ENCODE results near the gene GPATCH1. TPM values are rescaled to one million over a fixed set of nuclear protein-coding genes. Genes with fewer than 3 reads are reported as not detected.

The GPATCH1 gene
- total RNA-seq, 6 experiments from 2014 or later = 5.9 to 7.8 (median 7.0) TPM

DNA sequence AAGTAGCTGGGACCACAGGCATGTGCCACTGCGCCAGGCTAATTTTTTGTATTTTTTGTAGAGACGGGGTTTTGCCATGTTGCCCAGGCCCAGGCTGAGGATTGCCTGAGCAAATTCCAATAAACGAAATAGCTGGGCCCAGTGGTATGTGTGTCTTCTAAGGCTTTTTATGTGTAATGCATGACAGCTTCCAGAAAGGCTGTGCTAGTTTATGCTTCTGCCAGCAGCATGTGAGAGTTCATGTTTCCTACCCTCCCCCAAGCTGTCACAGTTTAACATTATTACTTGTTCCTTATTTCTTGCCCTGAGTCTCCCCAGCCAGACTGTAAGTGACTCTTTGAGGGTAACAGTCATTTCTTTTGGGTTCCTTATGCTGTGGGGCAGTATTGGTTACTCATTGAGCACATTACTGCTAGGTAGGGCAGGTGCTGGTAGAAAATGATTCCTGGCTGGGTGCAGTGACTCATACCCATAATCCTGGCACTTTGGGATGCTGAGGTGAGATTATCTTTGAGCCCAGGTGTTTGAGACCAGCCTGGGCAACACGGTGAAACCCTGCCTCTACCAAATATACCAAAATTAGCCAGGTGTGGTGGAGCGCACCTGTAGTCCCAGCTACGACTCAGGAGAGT, 13.6 kb downstream of the GPATCH1 start:
- Mint-ChIP-seq H3K9me3 (no peaks in the 10 kb centered on the region), H3K27me3 (ENCODE audit: insufficient read depth) (no peaks in the 10 kb centered on the region), H3K4me1 (ENCODE audit: low read depth) (peaks cover 9% of the 10 kb centered on the region), H3K36me3 (ENCODE audit: low read depth) (peaks cover 25% of the 10 kb centered on the region), H3K27ac (no peak overlapping the region), H3K4me3 (no peak overlapping the region)
- TF ChIP-seq, protein P1, sequence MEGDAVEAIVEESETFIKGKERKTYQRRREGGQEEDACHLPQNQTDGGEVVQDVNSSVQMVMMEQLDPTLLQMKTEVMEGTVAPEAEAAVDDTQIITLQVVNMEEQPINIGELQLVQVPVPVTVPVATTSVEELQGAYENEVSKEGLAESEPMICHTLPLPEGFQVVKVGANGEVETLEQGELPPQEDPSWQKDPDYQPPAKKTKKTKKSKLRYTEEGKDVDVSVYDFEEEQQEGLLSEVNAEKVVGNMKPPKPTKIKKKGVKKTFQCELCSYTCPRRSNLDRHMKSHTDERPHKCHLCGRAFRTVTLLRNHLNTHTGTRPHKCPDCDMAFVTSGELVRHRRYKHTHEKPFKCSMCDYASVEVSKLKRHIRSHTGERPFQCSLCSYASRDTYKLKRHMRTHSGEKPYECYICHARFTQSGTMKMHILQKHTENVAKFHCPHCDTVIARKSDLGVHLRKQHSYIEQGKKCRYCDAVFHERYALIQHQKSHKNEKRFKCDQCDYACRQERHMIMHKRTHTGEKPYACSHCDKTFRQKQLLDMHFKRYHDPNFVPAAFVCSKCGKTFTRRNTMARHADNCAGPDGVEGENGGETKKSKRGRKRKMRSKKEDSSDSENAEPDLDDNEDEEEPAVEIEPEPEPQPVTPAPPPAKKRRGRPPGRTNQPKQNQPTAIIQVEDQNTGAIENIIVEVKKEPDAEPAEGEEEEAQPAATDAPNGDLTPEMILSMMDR (IDR thresholded peaks at IDR 0.05) = no peak
- no peak for DNase-seq

- no peak overlapping the region for H3K4me3 Mint-ChIP-seq
- TF ChIP-seq, protein P1 (IDR thresholded peaks at IDR 0.05) = no peak
- H3K4me1 Mint-ChIP-seq (ENCODE audit: low read depth) = peaks cover 9% of the 10 kb centered on the region
- no peaks in the 10 kb centered on the region for H3K9me3 Mint-ChIP-seq
- peaks cover 22% of the 10 kb centered on the region for H3K36me3 Mint-ChIP-seq (ENCODE audit: low read depth)
- H3K27me3 Mint-ChIP-seq (ENCODE audit: insufficient read depth) = no peaks in the 10 kb centered on the region
- no peak overlapping the region for H3K27ac Mint-ChIP-seq
- no peak for DNase-seq
These were observed 15.0 kb downstream of the GPATCH1 start for GRCh38 chr19:33096005-33096404.

- TF ChIP-seq, protein P1 (IDR thresholded peaks at IDR 0.05) = no peak
- peak overlapping the region; percentile 52 for H3K27ac Mint-ChIP-seq
- DNase-seq = no peak
- H3K27me3 Mint-ChIP-seq (ENCODE audit: insufficient read depth) = no peaks in the 10 kb centered on the region
- H3K9me3 Mint-ChIP-seq = no peaks in the 10 kb centered on the region
- no peak overlapping the region for H3K4me3 Mint-ChIP-seq
- H3K36me3 Mint-ChIP-seq (ENCODE audit: low read depth) = peaks cover 26% of the 10 kb centered on the region
- H3K4me1 Mint-ChIP-seq (ENCODE audit: low read depth) = peaks cover 9% of the 10 kb centered on the region
These were observed 17.1 kb downstream of the GPATCH1 start for GRCh38 chr19:33098055-33098534.

GRCh38 chr19:33100894-33101644, 20.1 kb downstream of the GPATCH1 start:
- Mint-ChIP-seq H3K36me3 (ENCODE audit: low read depth) (peaks cover 26% of the 10 kb centered on the region), H3K27me3 (ENCODE audit: insufficient read depth) (no peaks in the 10 kb centered on the region)

GRCh38 chr19:33102893-33103292, 21.9 kb downstream of the GPATCH1 start:
- Mint-ChIP-seq H3K36me3 (ENCODE audit: low read depth) (peaks cover 23% of the 10 kb centered on the region), H3K27me3 (ENCODE audit: insufficient read depth) (no peaks in the 10 kb centered on the region), H3K4me3 (no peak overlapping the region), H3K9me3 (no peaks in the 10 kb centered on the region), H3K27ac (no peak overlapping the region), H3K4me1 (ENCODE audit: low read depth) (peaks cover 2% of the 10 kb centered on the region)
- DNase-seq = no peak
- TF ChIP-seq, protein P1 (IDR thresholded peaks at IDR 0.05) = no peak

More at GRCh38 chr19:33100894-33101644, 20.1 kb downstream of the GPATCH1 start:
- no peak overlapping the region for H3K4me3 Mint-ChIP-seq
- H3K9me3 Mint-ChIP-seq = no peaks in the 10 kb centered on the region
- DNase-seq = no peak
- TF ChIP-seq, protein P1 (IDR thresholded peaks at IDR 0.05) = no peak
- peaks cover 9% of the 10 kb centered on the region for H3K4me1 Mint-ChIP-seq (ENCODE audit: low read depth)
- no peak overlapping the region for H3K27ac Mint-ChIP-seq
